ENCODE measurements around the gene DHCR24.

DNA sequence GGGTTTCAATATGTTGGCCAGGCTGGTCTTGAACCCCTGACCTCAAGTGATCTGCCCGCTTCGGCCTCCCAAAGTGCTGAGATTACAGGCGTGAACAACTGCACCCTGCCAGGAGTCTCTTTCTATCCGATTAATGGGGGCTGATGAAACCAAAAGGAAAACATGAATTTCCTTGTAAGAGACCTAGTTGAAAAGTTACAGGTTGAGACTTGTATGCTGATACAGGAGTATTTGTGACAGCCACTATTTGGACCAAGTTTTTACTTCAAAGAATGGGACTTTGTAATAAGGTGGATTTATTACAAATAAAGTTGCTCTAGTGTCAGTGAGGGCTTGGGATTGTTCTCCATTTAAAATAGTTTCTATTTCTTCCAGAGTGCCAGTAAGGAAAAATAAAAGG, 49.8 kb upstream of the DHCR24 start:
- TF ChIP-seq, protein P1, sequence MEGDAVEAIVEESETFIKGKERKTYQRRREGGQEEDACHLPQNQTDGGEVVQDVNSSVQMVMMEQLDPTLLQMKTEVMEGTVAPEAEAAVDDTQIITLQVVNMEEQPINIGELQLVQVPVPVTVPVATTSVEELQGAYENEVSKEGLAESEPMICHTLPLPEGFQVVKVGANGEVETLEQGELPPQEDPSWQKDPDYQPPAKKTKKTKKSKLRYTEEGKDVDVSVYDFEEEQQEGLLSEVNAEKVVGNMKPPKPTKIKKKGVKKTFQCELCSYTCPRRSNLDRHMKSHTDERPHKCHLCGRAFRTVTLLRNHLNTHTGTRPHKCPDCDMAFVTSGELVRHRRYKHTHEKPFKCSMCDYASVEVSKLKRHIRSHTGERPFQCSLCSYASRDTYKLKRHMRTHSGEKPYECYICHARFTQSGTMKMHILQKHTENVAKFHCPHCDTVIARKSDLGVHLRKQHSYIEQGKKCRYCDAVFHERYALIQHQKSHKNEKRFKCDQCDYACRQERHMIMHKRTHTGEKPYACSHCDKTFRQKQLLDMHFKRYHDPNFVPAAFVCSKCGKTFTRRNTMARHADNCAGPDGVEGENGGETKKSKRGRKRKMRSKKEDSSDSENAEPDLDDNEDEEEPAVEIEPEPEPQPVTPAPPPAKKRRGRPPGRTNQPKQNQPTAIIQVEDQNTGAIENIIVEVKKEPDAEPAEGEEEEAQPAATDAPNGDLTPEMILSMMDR (conservative IDR thresholded peaks at IDR 0.05; ENCODE audit: low read length), result no peak
- no peak for TF ChIP-seq EZH2phosphoT487 (IDR thresholded peaks at IDR 0.05; ENCODE audit: borderline replicate concordance)

Measured in Loucy (cell line).